ENCODE measurements around the gene NT5C.

Gene NT5C

GRCh38 chr17:75090871-75091854 lies 40.4 kb downstream of the NT5C start:
- Mint-ChIP-seq H3K4me3 (no peak overlapping the region), H3K4me1 (peaks cover 19% of the 10 kb centered on the region), H3K27ac (ENCODE audit: low read depth) (peak overlapping the region; percentile 76), H3K27me3 (no peaks in the 10 kb centered on the region), H3K9me3 (no peaks in the 10 kb centered on the region), H3K36me3 (ENCODE audit: insufficient read depth) (peaks cover 2% of the 10 kb centered on the region)
- ATAC-seq (replicated peaks; ENCODE audit: extremely low read depth, poor library complexity, severe bottlenecking) (no peak), DNase-seq (ENCODE audit: low spot score in 2 of 2) (no peak)

GRCh38 chr17:75088465-75089417 lies 42.8 kb downstream of the NT5C start:
- H3K4me1 Mint-ChIP-seq: peaks cover 23% of the 10 kb centered on the region
- H3K36me3 Mint-ChIP-seq (ENCODE audit: insufficient read depth): no peaks in the 10 kb centered on the region
- peak overlapping the region; percentile 41 for H3K27ac Mint-ChIP-seq (ENCODE audit: low read depth)
- DNase-seq (ENCODE audit: low spot score in 2 of 2): no peak
- ATAC-seq (replicated peaks; ENCODE audit: extremely low read depth, poor library complexity, severe bottlenecking): no peak
- peak overlapping the region; percentile 41 for H3K4me3 Mint-ChIP-seq
- H3K27me3 Mint-ChIP-seq: no peaks in the 10 kb centered on the region
- no peaks in the 10 kb centered on the region for H3K9me3 Mint-ChIP-seq

GRCh38 chr17:75087558-75088453 lies 43.7 kb downstream of the NT5C start, which contains the start of gene SLC16A5:
Gene SLC16A5 (plus strand): TSS chr17:75087954. CDS start chr17:75093637, 5,683 bp downstream.
- peak within 1 kb of the TSS; percentile 35 for H3K27ac Mint-ChIP-seq (ENCODE audit: low read depth)
- H3K27me3 Mint-ChIP-seq: no peaks in the 10 kb centered on the region
- DNase-seq (ENCODE audit: low spot score in 2 of 2) (no peak), ATAC-seq (replicated peaks; ENCODE audit: extremely low read depth, poor library complexity, severe bottlenecking) (peak; percentile 61)
- H3K4me3 Mint-ChIP-seq: peak within 1 kb of the TSS; percentile 41
- H3K4me1 Mint-ChIP-seq: peaks cover 26% of the 10 kb centered on the region
- H3K36me3 Mint-ChIP-seq (ENCODE audit: insufficient read depth): no peaks in the 10 kb centered on the region
- no peaks in the 10 kb centered on the region for H3K9me3 Mint-ChIP-seq

- peak overlapping the region; percentile 35 for H3K27ac Mint-ChIP-seq (ENCODE audit: low read depth)
- no peaks in the 10 kb centered on the region for H3K9me3 Mint-ChIP-seq
- DNase-seq (ENCODE audit: low spot score in 2 of 2): no peak
- peaks cover 29% of the 10 kb centered on the region for H3K4me1 Mint-ChIP-seq
- H3K4me3 Mint-ChIP-seq: peak overlapping the region; percentile 41
- no peak for ATAC-seq (replicated peaks; ENCODE audit: extremely low read depth, poor library complexity, severe bottlenecking)
- peaks cover under 1% of the 10 kb centered on the region for H3K36me3 Mint-ChIP-seq (ENCODE audit: insufficient read depth)
- H3K27me3 Mint-ChIP-seq: no peaks in the 10 kb centered on the region
Observed at GRCh38 chr17:75087182-75087557, 44.4 kb downstream of the NT5C start.

- Mint-ChIP-seq H3K4me3 (peak overlapping the region; percentile 41), H3K4me1 (peaks cover 23% of the 10 kb centered on the region), H3K27ac (ENCODE audit: low read depth) (no peak overlapping the region), H3K9me3 (no peaks in the 10 kb centered on the region), H3K36me3 (ENCODE audit: insufficient read depth) (peaks cover 2% of the 10 kb centered on the region), H3K27me3 (no peaks in the 10 kb centered on the region)
- DNase-seq (ENCODE audit: low spot score in 2 of 2) (no peak), ATAC-seq (replicated peaks; ENCODE audit: extremely low read depth, poor library complexity, severe bottlenecking) (no peak)
Observed at GRCh38 chr17:75086496-75087181, 44.9 kb downstream of the NT5C start.

GRCh38 chr17:75084039-75084660 lies 47.4 kb downstream of the NT5C start:
- Mint-ChIP-seq H3K27me3 (no peaks in the 10 kb centered on the region), H3K4me3 (no peak overlapping the region), H3K27ac (ENCODE audit: low read depth) (peak overlapping the region; percentile 8), H3K4me1 (peaks cover 11% of the 10 kb centered on the region), H3K36me3 (ENCODE audit: insufficient read depth) (peaks cover 2% of the 10 kb centered on the region), H3K9me3 (no peaks in the 10 kb centered on the region)
- ATAC-seq (replicated peaks; ENCODE audit: extremely low read depth, poor library complexity, severe bottlenecking) (peak; percentile 48), DNase-seq (ENCODE audit: low spot score in 2 of 2) (no peak)

- peak overlapping the region; percentile 42 for H3K27ac Mint-ChIP-seq (ENCODE audit: low read depth)
- DNase-seq (ENCODE audit: low spot score in 2 of 2) (no peak), ATAC-seq (replicated peaks; ENCODE audit: extremely low read depth, poor library complexity, severe bottlenecking) (no peak)
- no peak overlapping the region for H3K4me3 Mint-ChIP-seq
- peaks cover 11% of the 10 kb centered on the region for H3K4me1 Mint-ChIP-seq
- H3K9me3 Mint-ChIP-seq: no peaks in the 10 kb centered on the region
- H3K27me3 Mint-ChIP-seq: no peaks in the 10 kb centered on the region
- H3K36me3 Mint-ChIP-seq (ENCODE audit: insufficient read depth): peaks cover 2% of the 10 kb centered on the region
Observed at GRCh38 chr17:75082683-75083082, 48.9 kb downstream of the NT5C start.

GRCh38 chr17:75081611-75082540 lies 49.7 kb downstream of the NT5C start:
- Mint-ChIP-seq H3K9me3 (no peaks in the 10 kb centered on the region), H3K27me3 (no peaks in the 10 kb centered on the region), H3K27ac (ENCODE audit: low read depth) (no peak overlapping the region), H3K36me3 (ENCODE audit: insufficient read depth) (peaks cover 2% of the 10 kb centered on the region), H3K4me1 (peaks cover 11% of the 10 kb centered on the region), H3K4me3 (no peak overlapping the region)
- DNase-seq (ENCODE audit: low spot score in 2 of 2): no peak
- no peak for ATAC-seq (replicated peaks; ENCODE audit: extremely low read depth, poor library complexity, severe bottlenecking)
